ENCODE data around the gene COL16A1.

COL16A1 gene

DNA sequence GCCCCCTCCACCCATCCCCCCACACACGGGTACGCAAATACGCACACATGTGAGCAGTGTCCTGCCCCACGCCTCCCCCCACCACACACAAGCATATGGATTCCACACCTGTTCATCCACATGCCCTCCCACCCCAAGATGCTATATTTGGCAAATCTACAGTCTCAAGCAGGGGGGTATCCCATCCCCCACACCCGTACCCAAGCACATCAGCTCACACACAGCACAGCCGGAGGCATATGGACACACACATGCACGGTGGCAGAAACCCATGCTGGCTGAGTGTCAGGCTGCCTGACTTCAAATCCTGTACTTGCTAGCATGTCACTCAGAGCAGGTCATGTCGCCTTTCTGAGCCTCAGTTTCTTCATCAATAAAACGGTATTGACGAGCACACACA is 10.6 kb downstream of the COL16A1 start:
- H3K9me3 Mint-ChIP-seq = no peaks in the 10 kb centered on the region
- no peaks in the 10 kb centered on the region for H3K36me3 Mint-ChIP-seq
- ATAC-seq (ENCODE audit: low read depth) (no peak), DNase-seq (ENCODE audit: low spot score in 2 of 2) (no peak)
- H3K4me3 Mint-ChIP-seq = no peak overlapping the region
- peaks cover 9% of the 10 kb centered on the region for H3K4me1 Mint-ChIP-seq
- H3K27ac Mint-ChIP-seq = no peak overlapping the region
- peaks cover 14% of the 10 kb centered on the region for H3K27me3 Mint-ChIP-seq

DNA sequence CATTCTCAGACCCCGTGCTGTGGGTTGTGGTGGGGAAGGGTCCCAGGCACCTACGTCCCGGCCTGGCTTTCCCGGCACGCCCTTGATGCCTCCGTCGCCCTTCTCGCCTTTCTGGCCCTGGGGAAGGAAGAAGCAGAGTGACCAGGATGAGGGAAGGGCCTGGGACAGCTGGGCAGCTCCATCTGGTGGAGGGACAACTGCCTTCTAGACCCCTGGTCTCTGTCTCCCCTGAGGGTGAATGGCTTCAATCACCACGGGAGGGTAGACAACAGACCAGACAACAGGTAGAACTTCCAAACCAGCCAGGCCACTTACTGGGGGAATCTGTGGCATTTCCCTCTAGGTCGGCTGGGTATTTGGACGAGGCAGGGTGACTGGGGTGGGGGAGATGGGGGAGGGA is 11.9 kb downstream of the COL16A1 start:
- peaks cover 14% of the 10 kb centered on the region for H3K27me3 Mint-ChIP-seq

GRCh38 chr1:31691446-31691845 is 12.4 kb downstream of the COL16A1 start:
- DNase-seq (ENCODE audit: low spot score in 2 of 2) = no peak
- Mint-ChIP-seq H3K9me3 (no peaks in the 10 kb centered on the region), H3K27ac (no peak overlapping the region), H3K36me3 (no peaks in the 10 kb centered on the region), H3K4me1 (peaks cover 11% of the 10 kb centered on the region), H3K4me3 (no peak overlapping the region), H3K27me3 (peaks cover 18% of the 10 kb centered on the region)
- ATAC-seq (ENCODE audit: low read depth) = no peak

More for the DNA sequence above, 11.9 kb downstream of the COL16A1 start:
- Mint-ChIP-seq H3K9me3 (no peaks in the 10 kb centered on the region), H3K27ac (no peak overlapping the region), H3K4me3 (no peak overlapping the region), H3K36me3 (no peaks in the 10 kb centered on the region), H3K4me1 (peaks cover 11% of the 10 kb centered on the region)
- ATAC-seq (ENCODE audit: low read depth) (no peak), DNase-seq (ENCODE audit: low spot score in 2 of 2) (no peak)

- ATAC-seq (ENCODE audit: low read depth) = no peak
- H3K9me3 Mint-ChIP-seq = no peaks in the 10 kb centered on the region
- H3K27me3 Mint-ChIP-seq = peaks cover 18% of the 10 kb centered on the region
Measured at GRCh38 chr1:31690921-31691320, 12.9 kb downstream of the COL16A1 start.

DNA sequence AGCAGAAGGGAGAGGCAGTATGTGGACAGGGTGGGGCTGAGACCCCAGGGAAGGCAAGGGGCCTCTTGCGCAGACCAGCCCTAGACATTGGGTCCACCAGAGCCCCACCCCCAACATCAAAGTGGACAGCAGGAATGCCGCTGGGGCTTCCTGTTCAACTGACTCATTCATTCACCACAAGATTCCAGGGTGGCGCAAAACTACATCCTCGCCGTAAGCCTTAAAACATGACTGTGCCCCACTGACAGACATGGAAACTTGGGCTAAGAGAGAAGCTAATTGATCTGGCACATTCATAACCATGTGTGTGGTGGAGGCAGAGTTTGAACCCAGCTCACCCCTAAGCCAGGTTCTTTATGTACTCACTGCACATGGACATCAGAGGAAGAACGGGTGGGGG is 14.0 kb downstream of the COL16A1 start:
- DNase-seq (ENCODE audit: low spot score in 2 of 2) (no peak), ATAC-seq (ENCODE audit: low read depth) (no peak)
- Mint-ChIP-seq H3K4me1 (peaks cover 9% of the 10 kb centered on the region), H3K4me3 (no peak overlapping the region), H3K27me3 (peaks cover 23% of the 10 kb centered on the region), H3K27ac (no peak overlapping the region), H3K9me3 (no peaks in the 10 kb centered on the region), H3K36me3 (no peaks in the 10 kb centered on the region)

More at GRCh38 chr1:31690921-31691320, 12.9 kb downstream of the COL16A1 start:
- H3K27ac Mint-ChIP-seq = no peak overlapping the region
- no peaks in the 10 kb centered on the region for H3K36me3 Mint-ChIP-seq
- peaks cover 11% of the 10 kb centered on the region for H3K4me1 Mint-ChIP-seq
- no peak overlapping the region for H3K4me3 Mint-ChIP-seq
- DNase-seq (ENCODE audit: low spot score in 2 of 2) = no peak

DNA sequence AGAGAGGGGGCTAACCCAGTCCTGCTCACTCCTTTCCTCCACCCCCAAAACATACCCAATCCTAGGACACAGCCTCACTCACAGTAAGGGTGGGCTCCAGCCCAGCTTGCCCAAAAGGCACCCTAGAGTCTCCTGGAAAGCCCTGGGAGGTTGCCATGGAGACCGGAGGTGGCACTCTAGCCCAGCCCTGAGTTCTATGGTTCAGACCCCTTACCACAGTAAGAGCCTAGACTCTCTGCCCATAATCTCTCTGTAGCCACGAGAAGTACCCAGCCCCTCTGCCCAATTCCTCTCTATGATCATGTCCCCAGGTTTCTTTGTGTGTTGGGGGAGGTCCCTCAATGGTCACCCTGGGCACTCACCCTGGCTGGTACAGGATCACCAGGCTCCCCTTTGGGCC is 14.4 kb downstream of the COL16A1 start:
- no peak overlapping the region for H3K27ac Mint-ChIP-seq
- H3K4me3 Mint-ChIP-seq = no peak overlapping the region
- peaks cover 25% of the 10 kb centered on the region for H3K27me3 Mint-ChIP-seq
- ATAC-seq (ENCODE audit: low read depth) (no peak), DNase-seq (ENCODE audit: low spot score in 2 of 2) (no peak)
- H3K4me1 Mint-ChIP-seq = peaks cover 9% of the 10 kb centered on the region
- H3K36me3 Mint-ChIP-seq = no peaks in the 10 kb centered on the region
- no peaks in the 10 kb centered on the region for H3K9me3 Mint-ChIP-seq

DNA sequence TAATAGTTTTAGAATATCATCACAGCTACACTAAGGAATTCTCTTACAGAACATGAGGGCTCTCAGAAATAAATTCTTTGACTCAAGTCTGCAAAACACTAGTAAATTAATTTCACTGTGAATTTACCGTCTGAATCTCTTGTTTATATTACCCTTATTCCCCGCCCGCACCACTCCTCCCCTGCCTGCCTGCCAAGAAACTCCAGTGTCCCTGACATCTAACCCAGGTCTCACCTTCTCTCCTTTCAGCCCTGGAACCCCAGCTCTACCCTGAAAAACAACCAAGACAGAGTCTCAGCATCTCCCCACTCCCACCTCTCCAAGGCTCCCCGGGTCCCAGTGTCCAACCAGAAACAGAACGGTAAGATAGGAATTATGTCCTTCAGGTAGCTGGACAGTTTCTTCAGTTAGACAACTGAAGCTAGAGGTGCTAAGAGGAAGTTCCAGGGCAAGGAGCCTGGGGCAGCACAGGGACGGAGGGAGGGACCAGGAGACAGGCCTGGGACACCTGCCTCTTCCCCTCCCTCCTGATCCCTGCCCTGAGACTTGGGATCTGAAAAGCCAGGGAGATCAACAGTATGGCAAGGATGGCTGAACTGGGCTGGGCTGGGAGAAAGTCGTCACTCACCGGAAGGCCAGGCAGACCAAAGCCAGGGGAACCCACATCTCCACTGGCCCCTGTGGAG is 15.4 kb downstream of the COL16A1 start:
- no peak overlapping the region for H3K4me3 Mint-ChIP-seq
- no peak overlapping the region for H3K27ac Mint-ChIP-seq
- peaks cover 9% of the 10 kb centered on the region for H3K4me1 Mint-ChIP-seq
- no peaks in the 10 kb centered on the region for H3K9me3 Mint-ChIP-seq
- ATAC-seq (ENCODE audit: low read depth) (no peak), DNase-seq (ENCODE audit: low spot score in 2 of 2) (no peak)
- no peaks in the 10 kb centered on the region for H3K36me3 Mint-ChIP-seq
- peaks cover 24% of the 10 kb centered on the region for H3K27me3 Mint-ChIP-seq

- H3K9me3 Mint-ChIP-seq = no peaks in the 10 kb centered on the region
- H3K4me3 Mint-ChIP-seq = no peak overlapping the region
- no peak for DNase-seq (ENCODE audit: low spot score in 2 of 2)
- peak; percentile 90 for ATAC-seq (ENCODE audit: low read depth)
- peaks cover 24% of the 10 kb centered on the region for H3K27me3 Mint-ChIP-seq
- H3K4me1 Mint-ChIP-seq = peaks cover 9% of the 10 kb centered on the region
- no peaks in the 10 kb centered on the region for H3K36me3 Mint-ChIP-seq
- H3K27ac Mint-ChIP-seq = no peak overlapping the region
Measured at GRCh38 chr1:31687601-31688000, 16.2 kb downstream of the COL16A1 start.

DNA sequence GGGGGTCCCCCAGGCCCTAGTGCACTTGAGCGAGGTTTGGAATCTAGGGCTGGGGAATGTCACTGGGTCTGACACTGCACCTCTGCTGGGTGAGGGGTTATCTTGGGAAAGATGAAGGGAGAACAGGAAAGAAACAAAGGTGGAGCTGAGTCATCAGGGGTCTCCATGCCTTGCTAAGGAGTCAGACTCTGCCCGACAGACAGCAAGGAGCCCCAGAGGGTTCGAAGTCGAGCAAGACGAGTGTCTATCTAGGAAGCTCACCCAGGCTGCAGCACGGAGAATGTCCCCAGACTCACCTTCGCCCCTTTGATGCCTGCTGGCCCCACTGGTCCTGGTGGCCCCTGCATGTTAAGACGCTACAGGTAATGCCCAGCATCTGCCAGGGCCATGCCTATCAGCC is 18.0 kb downstream of the COL16A1 start:
- Mint-ChIP-seq H3K4me3 (no peak overlapping the region), H3K27ac (no peak overlapping the region)

DNA sequence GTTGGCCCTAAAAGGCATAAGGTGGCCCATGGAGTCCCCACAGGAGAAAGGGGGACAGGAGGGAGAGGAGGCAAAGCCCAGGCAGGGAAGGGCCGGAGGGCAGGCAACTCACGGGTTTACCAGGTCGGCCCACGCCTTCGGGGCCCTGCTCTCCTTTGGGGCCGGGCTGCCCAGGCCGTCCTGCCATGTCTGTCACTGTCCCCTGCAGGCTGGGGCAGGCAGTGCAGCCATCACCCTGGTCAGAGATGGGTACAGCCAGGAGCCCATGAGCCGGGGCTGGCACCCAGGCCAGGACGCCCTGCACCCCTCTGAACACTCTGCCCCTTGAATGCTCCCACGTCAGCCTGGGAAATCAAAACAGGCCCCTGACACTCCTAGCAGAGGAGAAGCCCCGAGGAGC is 19.8 kb downstream of the COL16A1 start:
- H3K4me3 Mint-ChIP-seq = no peak overlapping the region

More for the DNA sequence above, 18.0 kb downstream of the COL16A1 start:
- H3K9me3 Mint-ChIP-seq = no peaks in the 10 kb centered on the region
- no peak for ATAC-seq (ENCODE audit: low read depth)
- peaks cover 22% of the 10 kb centered on the region for H3K27me3 Mint-ChIP-seq
- H3K4me1 Mint-ChIP-seq = peaks cover 9% of the 10 kb centered on the region
- no peak for DNase-seq (ENCODE audit: low spot score in 2 of 2)
- no peaks in the 10 kb centered on the region for H3K36me3 Mint-ChIP-seq

GRCh38 chr1:31681415-31681814 is 22.4 kb downstream of the COL16A1 start:
- Mint-ChIP-seq H3K36me3 (no peaks in the 10 kb centered on the region), H3K4me3 (no peak overlapping the region), H3K27me3 (peaks cover 13% of the 10 kb centered on the region), H3K4me1 (no peaks in the 10 kb centered on the region), H3K9me3 (no peaks in the 10 kb centered on the region), H3K27ac (no peak overlapping the region)
- DNase-seq (ENCODE audit: low spot score in 2 of 2) (no peak), ATAC-seq (ENCODE audit: low read depth) (no peak)

More for the DNA sequence above, 19.8 kb downstream of the COL16A1 start:
- Mint-ChIP-seq H3K4me1 (peaks cover 9% of the 10 kb centered on the region), H3K27me3 (peaks cover 24% of the 10 kb centered on the region), H3K36me3 (no peaks in the 10 kb centered on the region), H3K27ac (no peak overlapping the region), H3K9me3 (no peaks in the 10 kb centered on the region)
- no peak for DNase-seq (ENCODE audit: low spot score in 2 of 2)
- peak; percentile 51 for ATAC-seq (ENCODE audit: low read depth)

GRCh38 chr1:31679676-31680230 is 24.1 kb downstream of the COL16A1 start:
- DNase-seq (ENCODE audit: low spot score in 2 of 2) = no peak
- peaks cover 11% of the 10 kb centered on the region for H3K27me3 Mint-ChIP-seq
- no peaks in the 10 kb centered on the region for H3K36me3 Mint-ChIP-seq
- ATAC-seq (ENCODE audit: low read depth) = no peak
- H3K4me1 Mint-ChIP-seq = no peaks in the 10 kb centered on the region
- no peak overlapping the region for H3K4me3 Mint-ChIP-seq
- H3K27ac Mint-ChIP-seq = no peak overlapping the region
- no peaks in the 10 kb centered on the region for H3K9me3 Mint-ChIP-seq

DNA sequence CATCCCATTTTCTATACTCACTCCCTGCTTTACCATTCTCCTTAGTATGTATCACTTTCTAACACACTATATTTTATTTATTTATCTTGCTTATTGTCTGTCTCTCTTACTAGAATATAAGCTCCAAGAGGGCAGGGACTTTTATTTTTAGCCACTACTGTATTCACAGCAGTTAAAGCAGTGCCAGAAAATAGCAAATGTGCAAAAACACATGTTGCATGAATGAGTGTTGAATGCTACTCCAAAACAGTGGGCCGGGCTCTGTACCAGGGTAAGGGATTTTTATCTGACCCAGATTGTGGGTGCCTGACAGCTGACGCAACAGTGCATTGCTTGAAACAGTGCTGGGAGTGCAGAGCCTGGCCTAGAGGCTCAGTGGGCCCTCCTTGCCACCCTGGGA is 24.7 kb downstream of the COL16A1 start:
- H3K27me3 Mint-ChIP-seq = peaks cover 10% of the 10 kb centered on the region
- ATAC-seq (ENCODE audit: low read depth) (no peak), DNase-seq (ENCODE audit: low spot score in 2 of 2) (no peak)
- no peaks in the 10 kb centered on the region for H3K4me1 Mint-ChIP-seq
- H3K4me3 Mint-ChIP-seq = no peak overlapping the region
- no peak overlapping the region for H3K27ac Mint-ChIP-seq
- H3K36me3 Mint-ChIP-seq = no peaks in the 10 kb centered on the region
- H3K9me3 Mint-ChIP-seq = no peaks in the 10 kb centered on the region

- no peak for DNase-seq (ENCODE audit: low spot score in 2 of 2)
- Mint-ChIP-seq H3K27me3 (peaks cover 10% of the 10 kb centered on the region), H3K9me3 (no peaks in the 10 kb centered on the region), H3K27ac (no peak overlapping the region), H3K36me3 (no peaks in the 10 kb centered on the region), H3K4me1 (no peaks in the 10 kb centered on the region), H3K4me3 (no peak overlapping the region)
- no peak for ATAC-seq (ENCODE audit: low read depth)
Measured at GRCh38 chr1:31678681-31679080, 25.1 kb downstream of the COL16A1 start.

- no peak for ATAC-seq (ENCODE audit: low read depth)
- no peaks in the 10 kb centered on the region for H3K9me3 Mint-ChIP-seq
- H3K27ac Mint-ChIP-seq = no peak overlapping the region
- H3K27me3 Mint-ChIP-seq = peaks cover 10% of the 10 kb centered on the region
- H3K4me3 Mint-ChIP-seq = no peak overlapping the region
- no peaks in the 10 kb centered on the region for H3K36me3 Mint-ChIP-seq
- H3K4me1 Mint-ChIP-seq = no peaks in the 10 kb centered on the region
- no peak for DNase-seq (ENCODE audit: low spot score in 2 of 2)
Measured at GRCh38 chr1:31677949-31678348, 25.9 kb downstream of the COL16A1 start.
